K562 (cell line): Measurements from ENCODE around the gene ZBED4. TPM values are rescaled to one million over a fixed set of nuclear protein-coding genes. Genes with fewer than 3 reads are reported as not detected.

ENCODE experiments used
- ASH1L ChIP-seq: fragments of 450-650 bp; IDR thresholded peaks from 2 replicates; pipeline ENCODE4 v1.6.1; 2018; ENCODE audit warnings: borderline replicate concordance, mild to moderate bottlenecking, low read depth; ENCODE audit not compliant: partially characterized antibody
- BACH1 ChIP-seq: fragments of 200-800 bp; sonication (Bioruptor generic); IDR thresholded peaks from 2 replicates; pipeline ENCODE4 v1.6.1; 2016; ENCODE audit warnings: missing genetic modification characterization, missing compliant biosample characterization
- C11orf30 ChIP-seq: fragments of 450-650 bp; IDR thresholded peaks from 2 replicates; pipeline ENCODE4 v1.6.1; 2016; ENCODE audit warnings: low read depth, mild to moderate bottlenecking
- CREB1 ChIP-seq, 2 experiments: sonication (generic) in 1 of 2; formaldehyde crosslinking in 1 of 2; IDR thresholded peaks; 2 replicates each; pipeline versions ENCODE4 v1.6.1 to v1.8.0; 2012 to 2022; ENCODE audit warnings: inconsistent platforms in 1 of 2, mild to moderate bottlenecking in 1 of 2, missing genetic modification reagents in 1 of 2, moderate library complexity in 1 of 2
- CREM ChIP-seq: IDR thresholded peaks from 2 replicates; pipeline ENCODE4 v1.6.1; 2014; ENCODE audit warnings: antibody characterized with exemption, low read depth
- CTBP1 ChIP-seq: fragments of 450-650 bp; IDR thresholded peaks from 2 replicates; pipeline ENCODE4 v1.6.1; 2016; ENCODE audit warnings: borderline replicate concordance
- CXXC5 ChIP-seq: fragments of 250-450 bp; sonication (Bioruptor Pico); IDR thresholded peaks from 2 replicates; pipeline ENCODE4 v1.8.0; 2022; ENCODE audit warnings: inconsistent platforms, mild to moderate bottlenecking, moderate library complexity
- GTF2F1 ChIP-seq: IDR thresholded peaks from 2 replicates; pipeline ENCODE4 v1.6.1; 2011; ENCODE audit warnings: low read depth, low read length, improper control_type of control experiment
- KDM1A ChIP-seq, 2 experiments: fragments of 450-650 bp; IDR thresholded peaks; 2 replicates each; pipeline ENCODE4 v1.6.1; 2016; ENCODE audit warnings: mild to moderate bottlenecking in 2 of 2
- KDM5B ChIP-seq: fragments of 200-600 bp; sonication (generic); IDR thresholded peaks from 2 replicates; pipeline ENCODE4 v1.6.1; 2012; ENCODE audit warnings: low read depth, mild to moderate bottlenecking, moderate library complexity, low read length, control low read depth, inconsistent platforms; ENCODE audit not compliant: insufficient replicate concordance
- L3MBTL2 ChIP-seq: fragments of 450-650 bp; IDR thresholded peaks from 2 replicates; pipeline ENCODE4 v1.6.1; 2016; ENCODE audit warnings: mild to moderate bottlenecking, moderate library complexity
- MAX ChIP-seq: sonication (generic); formaldehyde crosslinking; IDR thresholded peaks from 2 replicates; pipeline ENCODE4 v1.9.0; 2022; ENCODE audit warnings: mild to moderate bottlenecking, missing genetic modification reagents
- MTA3 ChIP-seq: fragments of 450-650 bp; formaldehyde crosslinking; IDR thresholded peaks from 2 replicates; pipeline ENCODE4 v1.6.1; 2017; ENCODE audit warnings: mild to moderate bottlenecking, borderline replicate concordance
- NR2C1 ChIP-seq, 2 experiments: fragments of 450-650 bp; IDR thresholded peaks; 2 replicates each; pipeline ENCODE4 v1.6.1; 2017; ENCODE audit warnings: mild to moderate bottlenecking in 2 of 2, antibody characterized with exemption in 1 of 2, inconsistent platforms in 1 of 2, missing compliant biosample characterization in 1 of 2, missing genetic modification characterization in 1 of 2
- NRF1 ChIP-seq, 2 experiments: fragments of 450-650 bp; IDR thresholded peaks in 1 of 2; conservative IDR thresholded peaks in 1 of 2; 2 replicates each; pipeline ENCODE4 v1.6.1; 2014; ENCODE audit warnings: mild to moderate bottlenecking in 2 of 2
- SIN3B ChIP-seq: fragments of 450-650 bp; IDR thresholded peaks from 2 replicates; pipeline ENCODE4 v1.6.1; 2017; ENCODE audit warnings: low read depth, mild to moderate bottlenecking, moderate library complexity
- STAG1 ChIP-seq: sonication (generic); formaldehyde crosslinking; IDR thresholded peaks from 2 replicates; pipeline ENCODE4 v1.5.0; 2020; ENCODE audit warnings: missing genetic modification reagents, borderline replicate concordance
- ZFX ChIP-seq: sonication (generic); formaldehyde crosslinking; IDR thresholded peaks from 2 replicates; pipeline ENCODE4 v1.8.0; 2022; ENCODE audit warnings: mild to moderate bottlenecking, missing genetic modification reagents, moderate library complexity
- ZNF24 ChIP-seq: fragments of 450-650 bp; IDR thresholded peaks from 2 replicates; pipeline ENCODE4 v1.6.1; 2016
- ZNF324 ChIP-seq: fragments of 250-450 bp; sonication (Bioruptor Pico); IDR thresholded peaks from 2 replicates; pipeline ENCODE4 v1.4.0; 2020; ENCODE audit warnings: mild to moderate bottlenecking
- ZNF75A ChIP-seq: fragments of 450-650 bp; formaldehyde crosslinking; IDR thresholded peaks from 2 replicates; pipeline ENCODE4 v1.4.0; 2020; ENCODE audit warnings: mild to moderate bottlenecking
- polyA plus RNA-seq, 8 experiments: library from polyadenylated mRNA; depleted of rRNA in 4 of 8; stranded (reverse) in 5 of 8; unstranded in 3 of 8; fragments of >200 nt; fragmentation: Nextera tagmentation in 2 of 8; fragmentation: Illumina TruSeq in 1 of 8; extraction: Ambion mirVana in 2 of 8; extraction: Trizol in 1 of 8; gene quantifications; 2 replicates each; pipeline versions ENCODE4 v1.2.1 to v1.2.3, GENCODE V29; 2011 to 2014; ENCODE audit warnings: inconsistent platforms in 1 of 8, missing spikeins in 1 of 8
- total RNA-seq, 7 experiments: library from RNA; depleted of rRNA in 6 of 7; stranded (reverse); fragments of >200 nt in 6 of 7; fragmentation: Illumina TruSeq in 2 of 7; extraction: Trizol in 2 of 7; gene quantifications; 2 replicates each; pipeline versions ENCODE4 v1.2.1 to v1.2.3, GENCODE V29; 2011 to 2021; ENCODE audit warnings: low replicate concordance in 1 of 7
- TF ChIP-seq, protein P1 (sequence below): fragments of 250-450 bp; sonication (Bioruptor Pico); IDR thresholded peaks from 2 replicates; pipeline ENCODE4 v1.9.0; 2021; ENCODE audit warnings: mild to moderate bottlenecking, inconsistent platforms
- TF ChIP-seq, protein P2 (sequence below): sonication (generic); formaldehyde crosslinking; IDR thresholded peaks from 2 replicates; pipeline ENCODE4 v1.8.0; 2022; ENCODE audit warnings: missing genetic modification reagents, mild to moderate bottlenecking, borderline replicate concordance

ZBED4 gene
- total and polyA plus RNA-seq, 9 of the 15 experiments (the other 6 are each of a cell fraction or from before 2014, with no cell fraction given), result 1.5 to 16.8 (median 7.4) TPM

- TF ChIP-seq CREB1 (IDR thresholded peaks at IDR 0.05), result peak; percentile 40
- TF ChIP-seq CREB1 (CRISPR knock-in tag; IDR thresholded peaks at IDR 0.05), result no peak; the same call in 1 of the 2 replicates
- peak; percentile 80 for TF ChIP-seq CXXC5
- peak; percentile 52 for TF ChIP-seq CREM
- peak; percentile 26; the same call in 1 of the 2 replicates for TF ChIP-seq MAX (CRISPR knock-in tag)
- peak; percentile 58 for TF ChIP-seq ASH1L
- peak; percentile 97 for TF ChIP-seq ZFX (CRISPR knock-in tag)
- TF ChIP-seq STAG1, result no peak
- TF ChIP-seq NR2C1 (IDR thresholded peaks at IDR 0.05), result peak; percentile 60; the same call in 1 of the 2 replicates
- peak; percentile 67; the same call in 1 of the 2 replicates for TF ChIP-seq NR2C1 (tag; IDR thresholded peaks at IDR 0.05)
- TF ChIP-seq, protein P1, sequence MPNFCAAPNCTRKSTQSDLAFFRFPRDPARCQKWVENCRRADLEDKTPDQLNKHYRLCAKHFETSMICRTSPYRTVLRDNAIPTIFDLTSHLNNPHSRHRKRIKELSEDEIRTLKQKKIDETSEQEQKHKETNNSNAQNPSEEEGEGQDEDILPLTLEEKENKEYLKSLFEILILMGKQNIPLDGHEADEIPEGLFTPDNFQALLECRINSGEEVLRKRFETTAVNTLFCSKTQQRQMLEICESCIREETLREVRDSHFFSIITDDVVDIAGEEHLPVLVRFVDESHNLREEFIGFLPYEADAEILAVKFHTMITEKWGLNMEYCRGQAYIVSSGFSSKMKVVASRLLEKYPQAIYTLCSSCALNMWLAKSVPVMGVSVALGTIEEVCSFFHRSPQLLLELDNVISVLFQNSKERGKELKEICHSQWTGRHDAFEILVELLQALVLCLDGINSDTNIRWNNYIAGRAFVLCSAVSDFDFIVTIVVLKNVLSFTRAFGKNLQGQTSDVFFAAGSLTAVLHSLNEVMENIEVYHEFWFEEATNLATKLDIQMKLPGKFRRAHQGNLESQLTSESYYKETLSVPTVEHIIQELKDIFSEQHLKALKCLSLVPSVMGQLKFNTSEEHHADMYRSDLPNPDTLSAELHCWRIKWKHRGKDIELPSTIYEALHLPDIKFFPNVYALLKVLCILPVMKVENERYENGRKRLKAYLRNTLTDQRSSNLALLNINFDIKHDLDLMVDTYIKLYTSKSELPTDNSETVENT (CRISPR knock-in tag), result peak; percentile 42; the same call in 1 of the 2 replicates
- peak; percentile 91 to 92 for TF ChIP-seq NRF1 (conservative IDR thresholded peaks at IDR 0.05 in 1 of 2, IDR thresholded peaks at IDR 0.05 in 1 of 2)
- no peak for TF ChIP-seq KDM1A (IDR thresholded peaks at IDR 0.05)
- peak; percentile 66 for TF ChIP-seq KDM5B
- no peak for TF ChIP-seq ZNF324
- no peak for TF ChIP-seq ZNF75A (CRISPR knock-in tag)
- peak; percentile 58; the same call in 1 of the 2 replicates for TF ChIP-seq SIN3B
- peak; percentile 90 for TF ChIP-seq CTBP1
- TF ChIP-seq MTA3, result peak; percentile 56; the same call in 1 of the 2 replicates
- TF ChIP-seq C11orf30, result 0 out of 2 replicates have a peak, but pooled peaks have one; percentile 13
- TF ChIP-seq ZNF24, result no peak
- no peak for TF ChIP-seq GTF2F1
- TF ChIP-seq, protein P2, sequence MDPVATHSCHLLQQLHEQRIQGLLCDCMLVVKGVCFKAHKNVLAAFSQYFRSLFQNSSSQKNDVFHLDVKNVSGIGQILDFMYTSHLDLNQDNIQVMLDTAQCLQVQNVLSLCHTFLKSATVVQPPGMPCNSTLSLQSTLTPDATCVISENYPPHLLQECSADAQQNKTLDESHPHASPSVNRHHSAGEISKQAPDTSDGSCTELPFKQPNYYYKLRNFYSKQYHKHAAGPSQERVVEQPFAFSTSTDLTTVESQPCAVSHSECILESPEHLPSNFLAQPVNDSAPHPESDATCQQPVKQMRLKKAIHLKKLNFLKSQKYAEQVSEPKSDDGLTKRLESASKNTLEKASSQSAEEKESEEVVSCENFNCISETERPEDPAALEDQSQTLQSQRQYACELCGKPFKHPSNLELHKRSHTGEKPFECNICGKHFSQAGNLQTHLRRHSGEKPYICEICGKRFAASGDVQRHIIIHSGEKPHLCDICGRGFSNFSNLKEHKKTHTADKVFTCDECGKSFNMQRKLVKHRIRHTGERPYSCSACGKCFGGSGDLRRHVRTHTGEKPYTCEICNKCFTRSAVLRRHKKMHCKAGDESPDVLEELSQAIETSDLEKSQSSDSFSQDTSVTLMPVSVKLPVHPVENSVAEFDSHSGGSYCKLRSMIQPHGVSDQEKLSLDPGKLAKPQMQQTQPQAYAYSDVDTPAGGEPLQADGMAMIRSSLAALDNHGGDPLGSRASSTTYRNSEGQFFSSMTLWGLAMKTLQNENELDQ, result no peak
- TF ChIP-seq L3MBTL2, result peak; percentile 63
- TF ChIP-seq BACH1 (tag), result no peak
Measured at GRCh38 chr22:49917974-49918910, 64.6 kb downstream of the ZBED4 start, which contains the start of the genes ALG12 and CRELD2 (continued).
